SKM-1 (cell line): ENCODE measurements around the gene NOSIP.

ENCODE experiments used
- DNase-seq: peaks from one replicate; lab custom pipeline; 2025; ENCODE audit not compliant: unreplicated experiment; lab: John Stamatoyannopoulos, UW

The NOSIP gene

DNA sequence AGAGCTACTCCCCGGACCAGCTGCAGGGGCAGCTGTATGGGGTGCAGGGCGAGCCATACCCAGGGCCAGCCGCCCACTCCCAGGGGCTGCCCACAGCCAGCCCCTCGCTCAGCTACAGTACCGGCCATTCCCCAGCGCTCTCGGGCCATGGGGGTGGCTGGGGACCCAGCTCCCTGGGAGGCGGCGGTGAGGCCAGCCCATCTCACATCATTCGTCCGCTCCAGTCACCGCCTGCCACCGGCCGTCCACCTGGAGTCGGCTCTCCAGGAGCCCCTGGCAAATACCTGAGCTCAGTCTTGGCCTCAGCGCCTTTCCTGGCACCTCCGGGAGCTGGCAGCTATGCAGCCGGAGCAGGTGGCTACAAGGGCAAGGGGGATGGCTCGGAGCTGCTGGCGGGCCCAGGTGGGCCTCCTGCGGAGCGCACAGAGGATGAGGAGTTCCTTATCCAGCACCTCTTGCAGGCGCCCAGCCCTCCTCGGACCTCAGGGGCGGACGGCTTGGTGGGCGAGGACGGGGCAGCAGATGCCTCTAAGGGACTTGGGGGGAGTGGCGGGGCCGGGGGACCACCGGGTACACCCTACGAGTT is 15.6 kb upstream of the NOSIP start:
- no peak for DNase-seq

DNA sequence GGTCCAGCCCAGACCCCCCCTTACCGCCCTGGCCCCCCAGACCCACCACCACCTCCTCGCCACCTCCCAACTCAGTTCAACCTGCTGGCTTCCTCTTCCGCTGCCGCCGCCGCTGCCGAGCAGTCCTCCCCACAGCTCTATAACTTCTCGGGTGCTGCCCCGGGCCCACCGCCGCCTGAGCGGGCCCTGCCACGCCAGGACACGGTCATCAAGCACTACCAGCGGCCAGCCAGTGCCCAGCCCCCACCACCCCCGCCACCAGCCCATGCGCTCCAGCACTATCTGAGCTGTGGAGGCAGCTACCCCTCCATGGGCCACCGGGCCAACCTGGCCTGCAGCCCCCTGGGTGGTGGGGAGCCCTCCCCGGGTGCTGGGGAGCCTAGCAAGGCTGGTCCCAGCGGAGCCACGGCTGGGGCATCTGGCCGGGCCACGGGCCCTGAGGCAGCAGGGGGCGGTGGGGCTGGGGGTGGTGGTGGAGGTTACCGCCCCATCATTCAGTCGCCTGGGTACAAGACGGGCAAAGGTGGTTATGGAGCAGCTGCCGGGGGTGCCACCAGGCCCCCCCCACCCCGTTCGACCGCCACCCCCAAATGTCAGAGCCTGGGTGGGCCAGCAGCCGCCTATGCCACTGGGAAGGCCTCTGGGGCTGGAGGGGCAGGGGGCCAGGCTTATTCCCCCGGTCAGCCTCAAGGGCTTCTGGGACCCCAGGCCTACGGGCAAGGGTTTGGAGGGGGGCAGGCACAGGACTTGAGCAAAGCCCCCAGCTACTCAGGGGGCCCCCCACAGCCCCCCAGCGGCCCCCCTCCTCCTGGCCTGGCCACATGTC is 14.8 kb upstream of the NOSIP start:
- DNase-seq = no peak

DNA sequence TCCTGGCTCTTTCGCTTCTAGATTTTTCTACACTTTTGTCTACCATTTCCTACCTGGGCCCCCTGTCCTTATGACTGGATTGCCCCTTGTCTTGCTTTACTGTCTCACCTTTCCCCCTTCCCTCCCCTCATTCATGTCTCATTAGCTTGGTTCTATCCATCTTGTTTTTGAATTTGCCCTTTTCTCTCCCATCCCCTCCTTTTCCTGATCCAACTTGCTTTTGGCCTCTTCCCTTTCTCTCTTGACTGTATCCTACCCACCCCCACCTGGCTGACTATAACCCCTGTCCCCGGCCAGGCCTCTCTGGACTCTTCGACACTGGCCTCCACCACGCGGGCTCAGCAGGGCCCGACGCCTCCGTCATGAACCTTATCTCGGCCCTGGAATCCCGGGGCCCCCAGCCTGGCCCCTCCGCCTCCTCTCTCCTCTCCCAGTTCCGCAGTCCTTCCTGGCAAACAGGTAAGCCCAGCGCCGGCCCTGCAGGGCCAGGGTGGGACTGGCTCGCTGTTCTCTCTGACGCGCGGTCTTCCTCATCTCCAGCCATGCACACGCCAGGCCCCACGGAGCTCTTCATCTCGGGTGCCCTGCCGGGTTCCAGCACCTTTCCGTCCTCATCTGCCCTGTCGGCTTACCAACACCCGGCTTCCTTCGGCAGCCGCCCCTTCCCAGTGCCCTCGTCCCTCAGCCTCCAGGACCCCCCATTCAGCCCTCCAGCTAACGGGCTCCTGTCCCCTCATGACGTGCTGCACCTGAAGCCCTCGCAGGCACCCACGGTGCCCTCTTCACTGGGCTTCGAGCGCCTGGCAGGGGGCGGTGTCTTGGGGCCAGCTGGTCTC is 14.0 kb upstream of the NOSIP start:
- DNase-seq = no peak

DNA sequence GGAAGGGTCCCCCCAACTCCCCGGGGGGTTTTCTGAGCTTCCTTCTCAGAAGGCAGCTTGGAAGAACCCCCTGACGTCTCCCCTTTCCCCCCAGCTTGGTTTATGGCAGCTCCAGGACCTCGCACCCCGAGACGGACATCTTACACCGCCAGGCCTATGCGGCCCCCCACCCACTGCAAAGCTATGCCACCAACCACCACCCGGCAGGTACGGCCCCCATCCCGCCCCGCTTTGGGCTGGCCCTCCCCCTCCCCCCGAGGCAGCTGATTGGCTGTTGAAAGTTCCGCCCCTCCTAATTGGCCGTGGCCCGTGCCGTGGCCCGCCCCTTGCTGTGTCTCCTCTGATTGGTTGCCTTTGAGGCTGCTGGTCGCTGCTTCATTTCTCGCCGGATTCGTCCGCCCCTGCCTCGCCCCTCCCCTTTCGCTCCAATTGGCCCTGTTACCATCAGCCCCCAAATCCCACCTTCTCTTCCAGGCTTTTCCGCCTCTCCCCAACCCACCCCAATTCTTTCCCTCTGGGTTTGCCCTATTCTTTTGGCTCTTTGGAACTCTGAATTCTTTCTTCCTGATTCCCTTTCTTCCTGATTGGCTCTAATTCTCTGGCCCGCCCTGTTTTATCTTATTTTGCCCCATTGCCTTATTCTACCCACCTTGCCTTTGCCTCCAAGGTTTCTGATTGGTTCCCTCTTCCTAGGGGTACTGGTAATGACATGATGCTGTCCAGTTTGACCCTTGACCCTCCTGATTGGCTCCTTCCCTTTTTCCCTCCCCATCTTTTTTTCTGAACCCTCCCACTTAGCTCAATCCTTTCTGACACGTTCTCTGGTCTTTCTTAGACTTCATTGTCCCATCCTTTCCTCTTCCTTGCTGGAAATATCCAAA is 13.1 kb upstream of the NOSIP start:
- no peak for DNase-seq

DNA sequence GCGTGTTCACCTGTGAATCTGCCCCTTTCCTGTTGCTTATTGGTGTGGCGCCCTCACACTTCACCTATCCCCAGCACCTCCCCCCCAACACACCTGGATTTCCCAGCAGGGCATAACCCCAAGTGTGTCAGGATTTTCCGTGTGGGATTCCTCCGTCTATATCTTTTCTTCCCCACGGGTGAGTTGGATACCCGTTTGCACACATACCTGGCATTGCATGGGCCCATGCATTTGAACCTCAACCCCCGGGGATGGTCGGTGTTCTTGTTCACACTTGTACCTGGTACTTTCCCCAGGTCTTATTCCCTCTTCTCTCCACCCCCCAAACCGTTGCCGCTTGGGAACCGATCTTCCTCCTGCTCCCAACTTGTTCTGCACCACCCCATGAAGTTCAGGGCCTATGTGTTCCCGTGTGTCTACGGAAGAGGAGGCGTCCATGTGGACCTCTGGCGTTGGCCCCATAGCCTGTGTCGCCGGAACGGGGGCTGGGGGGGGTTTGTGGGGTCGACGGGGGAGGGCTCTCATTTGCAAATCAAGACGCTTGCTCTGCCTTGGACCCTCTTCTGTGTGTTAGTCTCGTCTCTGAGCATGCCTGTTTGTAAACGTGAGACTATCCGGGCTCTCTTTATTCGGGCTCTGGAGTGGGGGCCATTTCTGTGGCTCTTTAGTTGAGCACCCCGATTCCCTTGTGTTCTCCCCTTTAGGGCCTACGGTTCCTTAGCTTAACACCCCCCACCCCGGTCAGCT is 12.3 kb upstream of the NOSIP start:
- DNase-seq = no peak

DNA sequence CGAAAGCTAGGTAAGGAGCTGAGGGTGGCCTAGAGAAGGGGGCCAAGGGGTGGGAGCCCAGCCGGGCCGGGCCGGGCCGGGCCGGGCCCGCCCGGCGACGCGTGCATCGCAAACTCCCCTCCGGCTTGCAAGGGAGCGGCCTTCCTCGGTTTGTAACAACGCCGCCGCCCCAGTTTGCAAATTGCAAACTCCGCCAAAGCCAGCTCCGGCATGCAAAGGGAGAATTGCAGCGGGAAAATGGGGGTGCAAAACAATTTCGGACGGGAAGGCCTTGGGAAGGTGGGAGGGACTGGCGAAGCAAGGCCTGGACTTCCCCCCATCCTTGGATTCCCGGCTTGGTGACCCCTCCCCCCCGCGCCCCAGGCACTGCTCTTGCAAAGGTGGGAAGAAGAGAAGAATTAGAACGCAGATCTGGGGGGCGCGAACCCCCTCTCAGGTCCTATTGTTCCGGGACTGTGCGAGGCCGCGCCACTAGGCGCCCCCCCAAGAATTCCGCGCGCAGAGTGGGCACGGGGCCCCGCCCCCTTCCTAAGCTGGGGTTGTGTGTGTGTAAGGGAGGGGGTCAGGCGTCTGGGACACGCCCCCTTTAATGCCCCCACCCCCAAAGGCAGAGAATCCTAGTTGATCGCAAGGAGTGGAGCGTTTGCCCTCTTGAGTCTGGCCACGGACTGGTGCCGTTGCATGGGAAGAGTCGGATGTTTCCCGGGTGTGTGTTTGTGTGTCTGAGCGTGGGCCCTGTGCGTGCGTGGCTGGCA is 11.6 kb upstream of the NOSIP start:
- DNase-seq = no peak

DNA sequence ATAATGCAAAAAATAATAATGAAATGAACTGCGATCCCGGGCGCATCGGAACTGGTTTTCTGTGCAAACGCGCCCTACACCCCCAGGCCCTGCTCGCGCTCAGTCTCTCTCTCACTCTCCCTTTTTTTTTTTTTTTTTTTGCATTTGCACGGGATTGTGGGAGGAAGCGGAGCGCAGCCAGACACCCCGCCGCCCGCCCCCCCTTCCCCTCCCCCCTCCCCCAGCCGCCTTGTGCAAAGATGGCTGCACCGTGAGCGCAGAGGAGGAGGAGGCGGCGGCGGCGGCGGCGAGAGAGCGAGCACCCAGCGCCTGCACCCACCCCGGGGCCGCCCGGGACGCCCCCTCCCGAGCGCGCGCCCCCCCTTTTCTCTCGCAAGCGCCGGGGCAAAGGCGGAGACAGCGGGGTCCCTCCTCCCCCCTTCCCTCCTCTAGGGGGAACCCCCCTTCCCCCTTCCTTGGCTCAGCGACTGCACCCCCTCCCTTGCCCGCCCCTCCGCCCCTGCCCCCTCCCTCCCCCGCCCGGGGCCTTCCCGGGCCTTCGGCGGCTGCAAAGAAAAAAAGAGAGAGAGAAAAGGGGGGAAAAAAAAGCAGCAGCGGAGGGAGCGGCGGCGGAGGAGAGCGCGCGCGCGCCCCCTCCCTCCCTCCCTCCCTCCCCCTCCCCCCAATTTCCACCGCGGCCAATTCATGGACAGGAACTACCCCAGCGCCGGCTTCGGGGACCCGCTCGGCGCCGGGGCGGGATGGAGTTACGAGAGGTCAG is 10.8 kb upstream of the NOSIP start, which contains the start of gene PRR12:
TSS of gene PRR12 (plus strand) at position 212 of the 760 bp plus-strand sequence. CDS start at position 685, 473 bp downstream.
- DNase-seq = peak; percentile 7

DNA sequence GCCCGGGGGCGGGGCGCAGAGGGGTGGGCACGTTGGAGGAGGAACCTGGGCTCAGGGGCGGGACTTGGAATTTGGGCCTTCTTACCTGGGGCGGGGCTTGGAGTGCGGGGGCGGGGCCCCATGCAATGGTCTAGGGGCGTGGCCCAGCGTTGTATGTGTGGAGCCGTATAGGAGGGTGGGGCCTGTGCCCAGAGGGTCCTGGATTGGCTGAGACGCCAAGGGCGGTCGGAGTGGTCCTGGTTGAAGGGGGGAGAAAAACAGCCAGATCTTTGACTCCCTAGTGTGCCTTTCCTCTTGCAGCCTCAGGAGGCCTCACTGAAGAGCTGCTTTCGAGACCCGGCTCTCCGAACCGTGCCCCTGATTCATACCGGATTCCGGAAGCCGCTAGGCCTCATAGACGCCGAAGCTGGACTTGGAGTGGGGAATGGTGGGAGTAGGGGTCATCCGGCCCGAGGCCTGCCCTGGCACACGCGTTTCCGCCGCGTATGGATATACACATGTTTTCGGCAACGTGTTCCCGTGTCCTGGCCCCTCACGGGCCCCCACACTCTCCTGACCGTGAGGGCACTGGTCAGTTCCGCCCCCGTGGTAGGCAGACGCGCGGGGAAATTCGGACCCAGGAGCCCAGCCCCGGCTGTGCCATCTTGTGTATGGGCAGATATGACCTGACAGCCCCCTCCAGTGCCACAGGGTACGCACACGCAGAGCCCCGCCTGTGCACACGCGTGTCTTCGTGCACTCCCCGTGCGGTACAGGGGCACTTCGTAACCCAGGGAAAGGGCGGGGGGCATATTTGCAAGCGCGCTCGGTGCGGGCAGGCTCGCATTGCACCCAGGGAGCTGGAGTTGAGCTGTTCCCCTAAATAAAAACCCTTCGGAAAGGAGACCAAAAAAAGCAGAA is 10.0 kb upstream of the NOSIP start:
- DNase-seq = peak; percentile 49

DNA sequence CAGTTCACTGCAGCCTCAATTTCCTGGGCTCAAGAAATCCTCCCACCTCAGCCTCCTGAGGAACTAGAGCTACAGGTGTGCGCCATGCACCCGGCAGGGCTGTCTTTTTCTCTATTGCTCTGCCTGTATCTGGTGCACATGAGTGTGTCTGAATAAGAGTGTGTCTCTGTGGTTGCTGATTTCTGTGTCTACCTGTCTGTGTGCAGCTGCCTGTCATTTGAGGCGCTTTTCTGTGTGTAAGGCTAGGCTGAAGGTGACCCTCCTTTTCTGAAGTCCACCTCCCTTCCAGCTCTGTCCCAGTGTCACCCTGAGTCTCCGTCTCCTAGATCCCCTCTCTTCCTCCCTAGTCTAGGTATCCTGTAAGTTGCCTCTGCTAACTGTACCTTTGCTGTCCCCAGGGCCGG is 9.1 kb upstream of the NOSIP start:
- no peak for DNase-seq

DNA sequence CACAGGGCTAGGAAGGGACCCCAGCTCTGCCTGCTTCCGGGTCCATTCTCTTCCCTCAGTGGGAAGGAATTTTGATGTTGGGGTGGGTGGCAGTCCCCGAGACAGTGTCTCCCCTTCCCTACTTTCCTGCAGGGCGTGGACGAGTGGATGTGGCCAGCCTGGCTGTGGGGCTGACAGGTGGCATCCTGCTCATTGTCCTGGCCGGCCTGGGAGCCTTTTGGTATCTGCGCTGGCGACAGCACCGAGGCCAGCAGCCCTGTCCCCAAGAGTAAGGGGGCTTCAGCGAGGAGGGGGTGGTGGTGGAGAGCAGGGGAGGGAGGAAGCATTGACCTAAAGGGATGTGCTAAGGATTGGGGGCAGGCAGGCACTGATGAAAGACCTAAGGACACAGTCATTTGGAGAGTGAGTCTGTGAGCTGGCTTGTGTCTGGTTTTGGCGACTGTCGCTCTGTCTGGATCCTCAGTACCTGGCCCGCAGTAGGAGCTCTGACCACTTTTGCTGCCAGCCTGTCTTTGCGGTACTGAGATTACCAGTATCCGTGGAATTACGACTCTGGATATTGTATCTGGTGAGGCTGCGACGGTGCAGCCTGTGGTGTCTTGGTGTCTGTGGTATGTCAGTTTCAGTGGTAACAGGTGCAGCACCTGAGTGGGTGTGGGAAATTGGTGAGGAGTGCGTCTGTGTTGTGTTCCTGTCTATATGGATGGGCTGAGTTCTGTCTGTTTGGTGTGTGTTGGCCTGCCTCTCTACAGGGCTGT is 8.2 kb upstream of the NOSIP start:
- no peak for DNase-seq

DNA sequence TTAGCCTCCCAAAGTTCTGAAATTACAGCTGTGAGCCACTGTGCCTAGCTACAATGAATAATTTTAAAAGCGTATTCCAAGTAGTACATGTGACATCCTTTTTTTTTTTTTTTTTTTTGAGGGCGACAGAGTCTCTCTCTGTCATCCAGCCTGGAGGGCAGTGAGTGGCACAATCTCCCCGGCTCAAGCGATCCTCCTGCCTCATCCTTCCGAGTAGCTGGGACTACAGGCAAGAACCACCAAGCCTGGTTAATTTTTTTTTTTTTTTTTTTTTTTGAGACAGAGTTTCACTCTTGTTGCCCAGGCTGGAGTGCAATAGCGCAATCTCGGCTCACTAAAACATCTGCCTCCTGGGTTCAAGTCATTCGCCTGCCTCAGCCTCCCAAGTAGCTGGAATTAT is 6.9 kb upstream of the NOSIP start:
- DNase-seq = no peak

DNA sequence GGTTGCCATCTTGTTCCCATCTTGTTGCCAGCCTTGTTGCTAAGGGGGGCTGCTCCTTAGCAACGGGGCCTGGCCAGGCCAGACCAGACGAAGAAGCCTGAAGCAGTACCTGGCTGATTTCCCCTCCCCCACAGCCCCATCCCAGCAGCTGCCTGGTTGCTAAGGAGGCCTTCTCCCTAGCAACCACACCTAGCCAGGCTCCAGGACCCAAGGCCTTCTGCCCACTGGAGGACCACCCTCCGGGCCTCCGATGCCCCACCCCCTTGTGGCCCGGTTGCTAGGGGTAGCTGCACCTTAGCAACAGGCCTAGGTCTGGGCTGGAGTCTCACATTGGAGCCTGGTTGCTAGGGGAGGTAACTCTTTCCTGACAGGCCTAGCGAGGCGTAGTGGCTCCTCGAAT is 4.7 kb upstream of the NOSIP start:
- no peak for DNase-seq

DNA sequence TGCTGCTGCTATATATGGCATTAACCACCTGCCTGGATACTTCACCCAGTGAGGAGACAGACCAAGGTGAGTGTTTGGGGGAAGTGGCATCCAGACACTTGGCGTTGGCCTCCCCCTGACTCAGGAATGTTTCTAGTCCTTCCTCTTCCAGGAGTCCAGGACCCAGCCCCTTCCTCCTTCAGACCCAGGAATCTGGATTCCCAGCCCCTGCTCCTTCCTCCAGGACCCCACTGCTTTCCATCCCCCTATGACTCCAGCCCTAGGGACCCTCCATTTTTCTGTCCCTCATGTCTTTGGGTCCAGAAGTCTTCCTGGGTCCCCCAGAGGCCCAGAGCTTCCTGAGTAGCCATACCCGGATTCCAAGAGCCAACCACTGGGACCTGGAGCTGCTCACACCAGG is 2.9 kb upstream of the NOSIP start:
- DNase-seq = no peak

DNA sequence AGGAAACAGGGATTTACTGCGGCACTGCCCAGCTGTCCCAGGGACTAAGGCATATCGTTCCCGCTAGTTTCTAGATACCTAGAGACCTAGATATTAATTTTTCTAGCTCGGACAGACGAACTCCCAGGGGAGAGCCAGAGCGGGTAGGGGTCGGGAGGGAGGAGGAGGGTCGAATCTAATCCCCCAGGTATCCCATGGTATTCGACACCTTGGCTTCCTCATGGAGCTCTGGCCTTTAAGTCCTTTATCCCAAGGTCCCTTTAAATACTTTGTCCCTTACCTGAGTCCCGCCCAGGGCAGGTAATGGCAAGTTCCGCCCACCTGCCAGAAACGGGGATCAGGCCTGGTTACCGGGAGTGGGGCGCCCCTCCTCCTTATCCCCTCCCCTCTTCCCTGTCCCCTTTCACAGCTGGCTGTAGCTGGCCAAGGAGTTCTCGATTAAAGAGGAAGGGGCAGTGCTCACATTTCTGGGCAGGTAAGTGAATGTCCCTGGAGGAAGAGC is 702 bp upstream of the NOSIP start, which contains the start of gene PRRG2:
TSS of gene PRRG2 (plus strand) at position 310 of the 502 bp plus-strand sequence. CDS start 1,904 bp downstream, outside the sequence.
- no peak for DNase-seq

DNA sequence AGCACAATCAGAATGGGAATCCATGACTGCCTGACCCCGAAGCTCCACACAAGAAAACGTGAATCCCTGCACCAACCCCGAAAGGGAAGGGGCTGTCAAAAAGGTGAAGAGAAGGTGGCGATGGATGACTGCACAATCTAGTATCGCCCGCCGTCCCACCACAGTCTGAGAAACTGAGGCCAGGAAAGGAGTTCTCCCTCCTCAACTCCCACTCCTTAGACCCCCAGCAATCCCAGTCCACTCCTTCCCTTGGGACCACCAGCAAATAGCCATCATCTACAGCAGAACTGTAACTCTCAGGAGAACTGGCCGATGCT is 451 bp downstream of the NOSIP start:
- no peak for DNase-seq

DNA sequence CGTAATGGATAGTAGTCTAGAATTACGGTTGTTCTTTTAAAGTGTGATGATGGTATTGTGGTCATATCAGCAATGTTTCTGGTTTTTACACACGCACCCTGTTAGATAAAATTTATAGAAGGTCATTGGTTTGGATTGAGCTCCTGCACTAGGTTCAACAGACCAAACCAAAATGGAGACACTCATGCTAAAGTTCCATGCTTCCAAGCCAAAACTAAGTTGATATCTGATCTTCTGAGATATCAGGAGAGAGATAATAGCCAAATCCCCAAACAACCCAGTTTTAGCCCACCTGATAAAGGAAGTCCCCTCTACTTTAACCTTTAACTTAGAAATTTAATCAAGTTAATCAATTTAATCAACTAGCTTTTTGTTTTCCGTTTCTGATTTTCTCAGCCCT is 1.2 kb downstream of the NOSIP start:
- DNase-seq = no peak
